ES-I3 (cell line): ENCODE measurements around the gene PCSK4.

Source experiments
- H3K36me3 ChIP-seq: 2 replicates; pipeline ENCODE4 v1.6.1; 2013; ENCODE audit warnings: mild to moderate bottlenecking, low read length, control low read depth, moderate library complexity; ENCODE audit not compliant: insufficient read depth
- H3K4me1 ChIP-seq: 2 replicates; pipeline ENCODE4 v1.6.1; 2013; ENCODE audit warnings: mild to moderate bottlenecking, control low read depth, low read length; ENCODE audit not compliant: insufficient read depth
- H3K9ac ChIP-seq: 2 replicates; pipeline ENCODE4 v1.6.1; 2013; ENCODE audit warnings: low read depth, mild to moderate bottlenecking, low read length, moderate library complexity
- H3K9me3 ChIP-seq: 2 replicates; pipeline ENCODE4 v1.6.1; 2013; ENCODE audit warnings: mild to moderate bottlenecking, low read length, moderate library complexity; ENCODE audit not compliant: control insufficient read depth, insufficient read depth

The PCSK4 gene

GRCh38 chr19:1457031-1457739 is 33.0 kb downstream of the PCSK4 start:
- peaks cover 3% of the 10 kb centered on the region; the same call in 1 of the 2 replicates for H3K4me1 ChIP-seq
- H3K36me3 ChIP-seq = no peaks in the 10 kb centered on the region
- H3K9ac ChIP-seq = no peak overlapping the region
- no peaks in the 10 kb centered on the region for H3K9me3 ChIP-seq

GRCh38 chr19:1456121-1456900 is 33.8 kb downstream of the PCSK4 start:
- no peaks in the 10 kb centered on the region for H3K9me3 ChIP-seq
- H3K4me1 ChIP-seq = peaks cover 3% of the 10 kb centered on the region; the same call in 1 of the 2 replicates
- H3K9ac ChIP-seq = no peak overlapping the region
- H3K36me3 ChIP-seq = no peaks in the 10 kb centered on the region

- Histone ChIP-seq H3K4me1 (peaks cover 3% of the 10 kb centered on the region; the same call in 1 of the 2 replicates), H3K9ac (no peak overlapping the region), H3K36me3 (no peaks in the 10 kb centered on the region), H3K9me3 (no peaks in the 10 kb centered on the region)
Observed at GRCh38 chr19:1455336-1456120, 34.6 kb downstream of the PCSK4 start.

GRCh38 chr19:1455002-1455335 is 35.2 kb downstream of the PCSK4 start:
- no peak overlapping the region for H3K9ac ChIP-seq
- H3K9me3 ChIP-seq = no peaks in the 10 kb centered on the region
- no peaks in the 10 kb centered on the region for H3K36me3 ChIP-seq
- H3K4me1 ChIP-seq = peaks cover 3% of the 10 kb centered on the region; the same call in 1 of the 2 replicates

- peaks cover 3% of the 10 kb centered on the region; the same call in 1 of the 2 replicates for H3K4me1 ChIP-seq
- no peaks in the 10 kb centered on the region for H3K9me3 ChIP-seq
- no peaks in the 10 kb centered on the region for H3K36me3 ChIP-seq
- no peak overlapping the region for H3K9ac ChIP-seq
Observed at GRCh38 chr19:1453525-1454364, 36.4 kb downstream of the PCSK4 start.

GRCh38 chr19:1452802-1453524 is 37.2 kb downstream of the PCSK4 start:
- no peaks in the 10 kb centered on the region; the same call in 1 of the 2 replicates for H3K36me3 ChIP-seq
- no peak overlapping the region for H3K9ac ChIP-seq
- H3K9me3 ChIP-seq = no peaks in the 10 kb centered on the region
- H3K4me1 ChIP-seq = peaks cover 3% of the 10 kb centered on the region; the same call in 1 of the 2 replicates

- Histone ChIP-seq H3K9me3 (no peaks in the 10 kb centered on the region), H3K36me3 (no peaks in the 10 kb centered on the region; the same call in 1 of the 2 replicates), H3K4me1 (no peaks in the 10 kb centered on the region), H3K9ac (no peak overlapping the region)
Observed at GRCh38 chr19:1451916-1452801, 38.0 kb downstream of the PCSK4 start.

- Histone ChIP-seq H3K36me3 (no peaks in the 10 kb centered on the region; the same call in 1 of the 2 replicates), H3K4me1 (no peaks in the 10 kb centered on the region), H3K9ac (no peak overlapping the region), H3K9me3 (no peaks in the 10 kb centered on the region)
Observed at GRCh38 chr19:1450735-1451731, 39.1 kb downstream of the PCSK4 start.

- peak within 1 kb of the TSS; percentile 20; the same call in 1 of the 2 replicates for H3K9ac ChIP-seq
Observed at GRCh38 chr19:1449467-1450442, 40.4 kb downstream of the PCSK4 start, which contains the start of gene APC2. Gene APC2, plus strand, starts transcription at chr19:1450121. Its CDS starts 2,881 bp downstream, at chr19:1453002.

GRCh38 chr19:1447944-1448343 is 42.2 kb downstream of the PCSK4 start:
- Histone ChIP-seq H3K9ac (no peak overlapping the region), H3K4me1 (peaks cover 6% of the 10 kb centered on the region; the same call in 1 of the 2 replicates), H3K36me3 (no peaks in the 10 kb centered on the region; the same call in 1 of the 2 replicates), H3K9me3 (no peaks in the 10 kb centered on the region)

More at GRCh38 chr19:1449467-1450442, 40.4 kb downstream of the PCSK4 start, which contains the start of gene APC2:
- no peaks in the 10 kb centered on the region for H3K9me3 ChIP-seq
- H3K36me3 ChIP-seq = no peaks in the 10 kb centered on the region; the same call in 1 of the 2 replicates
- no peaks in the 10 kb centered on the region for H3K4me1 ChIP-seq
